Tibial artery (tissue), 4 donors: Measurements from ENCODE around the gene VSTM5.

Experiments
- DNase-seq, 2 donors: peaks; one replicate each; pipeline ENCODE4 v3.0.0-alpha.2; 2019
- H3K27ac ChIP-seq, 2 donors: fragments of 200-600 bp; sonication (generic) in 1 of 2; 1 replicate in 1 of 2; 2 replicates in 1 of 2; pipeline ENCODE4 v1.5.1; 2018 to 2019; ENCODE audit warnings: mild to moderate bottlenecking in 1 of 2
- H3K27me3 ChIP-seq, 2 donors: fragments of 200-600 bp; sonication (generic) in 1 of 2; one replicate each; pipeline versions ENCODE4 v1.5.1 to v1.6.0; 2016 to 2019
- H3K36me3 ChIP-seq, 3 donors: fragments of 200-600 bp; sonication (generic) in 2 of 3; one replicate each; pipeline ENCODE4 v1.5.1; 2016 to 2019; ENCODE audit warnings: mild to moderate bottlenecking in 2 of 3
- H3K4me1 ChIP-seq, 4 donors: fragments of 200-600 bp; sonication (generic) in 2 of 4; 1 replicate in 3 of 4; 2 replicates in 1 of 4; pipeline ENCODE4 v1.5.1; 2016 to 2019
- H3K4me3 ChIP-seq, 2 donors: fragments of 200-600 bp; sonication (generic) in 1 of 2; 1 replicate in 1 of 2; 2 replicates in 1 of 2; pipeline ENCODE4 v1.5.1; 2018 to 2019; ENCODE audit warnings: mild to moderate bottlenecking in 2 of 2
- H3K9me3 ChIP-seq, 3 donors: fragments of 200-600 bp; sonication (generic) in 1 of 3; one replicate each; pipeline ENCODE4 v1.5.1; 2016 to 2019
- CTCF ChIP-seq, 2 experiments: fragments of 200-600 bp in 1 of 2; fragments of 450-650 bp in 1 of 2; IDR thresholded peaks; one replicate each; pipeline ENCODE4 v1.5.1; 2017 to 2019; ENCODE audit warnings: antibody characterized with exemption in 2 of 2, mild to moderate bottlenecking in 1 of 2, moderate library complexity in 1 of 2
- intact Hi-C: fragments of 100-400 bp; cut with DNase I; formaldehyde crosslinking; loops from one replicate; pipeline ENCODE4 v1.15.0; 2023; ENCODE audit warnings: low total_unique reads

The VSTM5 gene

GRCh38 chr11:93841446-93841845 is 9.0 kb downstream of the VSTM5 start:
- intact Hi-C loops, result no loop called here
- TF ChIP-seq CTCF (IDR thresholded peaks at IDR 0.05), result no peak
- no peaks in the 10 kb centered on the region for H3K27me3 ChIP-seq
- H3K36me3 ChIP-seq, result no peaks in the 10 kb centered on the region
- no peak for DNase-seq
- no peaks in the 10 kb centered on the region for H3K4me1 ChIP-seq
- no peak overlapping the region for H3K27ac ChIP-seq
- H3K9me3 ChIP-seq, result no peaks in the 10 kb centered on the region
- no peak overlapping the region for H3K4me3 ChIP-seq

GRCh38 chr11:93840981-93841380 is 9.4 kb downstream of the VSTM5 start:
- intact Hi-C loops, result no loop called here
- no peak for TF ChIP-seq CTCF (IDR thresholded peaks at IDR 0.05)
- Histone ChIP-seq H3K4me1 (no peaks in the 10 kb centered on the region), H3K27me3 (no peaks in the 10 kb centered on the region), H3K36me3 (no peaks in the 10 kb centered on the region), H3K27ac (no peak overlapping the region), H3K9me3 (no peaks in the 10 kb centered on the region), H3K4me3 (no peak overlapping the region)
- DNase-seq, result no peak

GRCh38 chr11:93840180-93840579 is 10.2 kb downstream of the VSTM5 start:
- no peak for DNase-seq
- intact Hi-C loops, result no loop called here
- no peaks in the 10 kb centered on the region for H3K9me3 ChIP-seq
- no peak overlapping the region for H3K27ac ChIP-seq
- no peak for TF ChIP-seq CTCF (IDR thresholded peaks at IDR 0.05)
- H3K36me3 ChIP-seq, result no peaks in the 10 kb centered on the region
- no peaks in the 10 kb centered on the region for H3K27me3 ChIP-seq
- H3K4me1 ChIP-seq, result no peaks in the 10 kb centered on the region
- H3K4me3 ChIP-seq, result no peak overlapping the region

- intact Hi-C loops, result no loop called here
- no peaks in the 10 kb centered on the region for H3K36me3 ChIP-seq
- no peak for DNase-seq
- H3K4me3 ChIP-seq, result no peak overlapping the region
- H3K27me3 ChIP-seq, result no peaks in the 10 kb centered on the region
- no peaks in the 10 kb centered on the region for H3K4me1 ChIP-seq
- no peak overlapping the region for H3K27ac ChIP-seq
- TF ChIP-seq CTCF (IDR thresholded peaks at IDR 0.05), result no peak
- no peaks in the 10 kb centered on the region for H3K9me3 ChIP-seq
These were observed 11.5 kb downstream of the VSTM5 start for GRCh38 chr11:93838967-93839366.

GRCh38 chr11:93832780-93833179 is 17.6 kb downstream of the VSTM5 start:
- DNase-seq, result no peak
- no peaks in the 10 kb centered on the region for H3K9me3 ChIP-seq
- H3K27ac ChIP-seq, result no peak overlapping the region
- no peaks in the 10 kb centered on the region for H3K27me3 ChIP-seq
- H3K4me3 ChIP-seq, result no peak overlapping the region
- H3K4me1 ChIP-seq, result no peaks in the 10 kb centered on the region
- no peaks in the 10 kb centered on the region for H3K36me3 ChIP-seq
- intact Hi-C loops, result no loop called here
- TF ChIP-seq CTCF (IDR thresholded peaks at IDR 0.05), result no peak
